ENCODE data around the gene CELF5.

DNA sequence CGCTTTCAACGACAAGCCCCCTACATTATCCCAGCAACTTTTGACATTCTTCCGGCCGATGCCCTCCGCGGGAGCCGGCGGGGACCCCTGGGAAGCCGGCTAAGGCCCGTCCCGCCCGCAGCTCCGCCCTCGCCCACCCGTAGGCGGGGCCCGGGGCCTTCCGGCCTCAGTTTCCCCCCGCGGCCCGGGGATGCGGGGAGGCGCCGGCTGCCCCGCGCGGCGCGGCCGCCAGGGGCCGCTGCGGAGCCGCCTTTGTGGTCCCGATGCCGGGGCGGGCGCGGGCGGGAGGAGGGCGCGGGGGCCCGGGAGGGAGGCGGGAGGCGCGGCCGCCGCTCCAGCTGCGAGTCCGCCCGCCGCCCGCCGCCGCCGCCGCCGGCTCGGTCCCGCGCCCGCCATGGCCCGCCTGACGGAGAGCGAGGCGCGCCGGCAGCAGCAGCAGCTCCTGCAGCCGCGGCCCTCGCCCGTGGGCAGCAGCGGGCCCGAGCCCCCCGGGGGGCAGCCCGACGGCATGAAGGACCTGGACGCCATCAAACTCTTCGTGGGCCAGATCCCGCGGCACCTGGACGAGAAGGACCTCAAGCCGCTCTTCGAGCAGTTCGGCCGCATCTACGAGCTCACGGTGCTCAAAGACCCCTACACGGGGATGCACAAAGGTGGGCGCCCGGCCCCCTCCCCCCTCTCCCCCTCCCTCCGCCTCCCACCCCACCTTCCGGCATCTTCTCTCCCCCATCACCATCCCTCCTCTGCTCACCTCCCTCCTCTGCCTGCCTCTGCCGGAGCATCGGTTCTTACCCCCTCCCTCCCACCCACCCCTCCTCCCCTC is at the start of gene CELF5:
- peak; percentile 15 to 72 (median 66) for TF ChIP-seq CTCF (IDR thresholded peaks at IDR 0.05)
- TF ChIP-seq POLR2A (IDR thresholded peaks at IDR 0.05), result no peak
